Measurements from ENCODE around the gene JAKMIP1.

Gene JAKMIP1

GRCh38 chr4:6118201-6118600 lies 82.1 kb downstream of the JAKMIP1 start:
- no peak overlapping the region for H3K4me3 ChIP-seq (ENCODE audit: low read length, poor library complexity, severe bottlenecking)
- H3F3A ChIP-seq (ENCODE audit: low read depth) = no peaks in the 10 kb centered on the region
- H3K79me2 ChIP-seq (ENCODE audit: insufficient read depth, low read length) = no peaks in the 10 kb centered on the region
- no peaks in the 10 kb centered on the region for H3K36me3 ChIP-seq (ENCODE audit: insufficient read depth, low read length)
- no peak overlapping the region for H3K4me2 ChIP-seq (ENCODE audit: low read depth, low read length, poor library complexity, severe bottlenecking)
- H3K4me1 ChIP-seq (ENCODE audit: insufficient read depth, low read length, poor library complexity, severe bottlenecking) = no peaks in the 10 kb centered on the region
- H3K9me3 ChIP-seq (ENCODE audit: insufficient read depth, low read depth, low read length) = no peaks in the 10 kb centered on the region
- H4K20me1 ChIP-seq (ENCODE audit: insufficient read depth, low read length, poor library complexity, severe bottlenecking) = no peaks in the 10 kb centered on the region
- TF ChIP-seq CTCF (conservative IDR thresholded peaks at IDR 0.05; ENCODE audit: low read length) = no peak
- TF ChIP-seq EZH2phosphoT487 (IDR thresholded peaks at IDR 0.05; ENCODE audit: borderline replicate concordance) = no peak
- no peaks in the 10 kb centered on the region for H3K27me3 ChIP-seq (ENCODE audit: insufficient read depth, low read length, poor library complexity, severe bottlenecking)
- no peaks in the 10 kb centered on the region for H3K9me2 ChIP-seq (replicated peaks; ENCODE audit: low read depth, low read length)
- no peak overlapping the region for H2AFZ ChIP-seq (ENCODE audit: low read length)
- H3K9ac ChIP-seq (ENCODE audit: low read depth, low read length, poor library complexity, severe bottlenecking) = no peak overlapping the region

- Histone ChIP-seq H3K4me2 (ENCODE audit: low read depth, low read length, poor library complexity, severe bottlenecking) (no peak overlapping the region), H2AFZ (ENCODE audit: low read length) (no peak overlapping the region), H3K27me3 (ENCODE audit: insufficient read depth, low read length, poor library complexity, severe bottlenecking) (no peaks in the 10 kb centered on the region), H3F3A (ENCODE audit: low read depth) (no peaks in the 10 kb centered on the region), H3K36me3 (ENCODE audit: insufficient read depth, low read length) (no peaks in the 10 kb centered on the region), H3K4me3 (ENCODE audit: low read length, poor library complexity, severe bottlenecking) (no peak overlapping the region), H4K20me1 (ENCODE audit: insufficient read depth, low read length, poor library complexity, severe bottlenecking) (no peaks in the 10 kb centered on the region), H3K79me2 (ENCODE audit: insufficient read depth, low read length) (no peaks in the 10 kb centered on the region), H3K9me3 (ENCODE audit: insufficient read depth, low read depth, low read length) (no peaks in the 10 kb centered on the region), H3K9ac (ENCODE audit: low read depth, low read length, poor library complexity, severe bottlenecking) (no peak overlapping the region), H3K4me1 (ENCODE audit: insufficient read depth, low read length, poor library complexity, severe bottlenecking) (no peaks in the 10 kb centered on the region), H3K9me2 (replicated peaks; ENCODE audit: low read depth, low read length) (no peaks in the 10 kb centered on the region)
- no peak for TF ChIP-seq EZH2phosphoT487 (IDR thresholded peaks at IDR 0.05; ENCODE audit: borderline replicate concordance)
- no peak for TF ChIP-seq CTCF (conservative IDR thresholded peaks at IDR 0.05; ENCODE audit: low read length)
Observed at GRCh38 chr4:6116696-6117285, 83.6 kb downstream of the JAKMIP1 start.

- Histone ChIP-seq H2AFZ (ENCODE audit: low read length) (no peak overlapping the region), H3K9ac (ENCODE audit: low read depth, low read length, poor library complexity, severe bottlenecking) (no peak overlapping the region), H3K79me2 (ENCODE audit: insufficient read depth, low read length) (no peaks in the 10 kb centered on the region), H3K9me3 (ENCODE audit: insufficient read depth, low read depth, low read length) (no peaks in the 10 kb centered on the region), H4K20me1 (ENCODE audit: insufficient read depth, low read length, poor library complexity, severe bottlenecking) (no peaks in the 10 kb centered on the region), H3K4me1 (ENCODE audit: insufficient read depth, low read length, poor library complexity, severe bottlenecking) (no peaks in the 10 kb centered on the region), H3K36me3 (ENCODE audit: insufficient read depth, low read length) (no peaks in the 10 kb centered on the region), H3F3A (ENCODE audit: low read depth) (no peaks in the 10 kb centered on the region), H3K27me3 (ENCODE audit: insufficient read depth, low read length, poor library complexity, severe bottlenecking) (no peaks in the 10 kb centered on the region), H3K4me3 (ENCODE audit: low read length, poor library complexity, severe bottlenecking) (no peak overlapping the region), H3K9me2 (replicated peaks; ENCODE audit: low read depth, low read length) (no peaks in the 10 kb centered on the region), H3K4me2 (ENCODE audit: low read depth, low read length, poor library complexity, severe bottlenecking) (no peak overlapping the region)
- TF ChIP-seq EZH2phosphoT487 (IDR thresholded peaks at IDR 0.05; ENCODE audit: borderline replicate concordance) = no peak
- TF ChIP-seq CTCF (conservative IDR thresholded peaks at IDR 0.05; ENCODE audit: low read length) = no peak
Observed at GRCh38 chr4:6115746-6116586, 84.4 kb downstream of the JAKMIP1 start.

Data from Loucy (cell line).